OCI-LY3 (cell line): ENCODE data around the gene ZNF827.

ENCODE experiments used
- H2AFZ ChIP-seq: fragments of 200-600, 300-600 bp; shearing (Covaris generic); 2 replicates; pipeline ENCODE4 v1.6.0; 2014; ENCODE audit warnings: antibody characterized with exemption, low read depth, low read length
- H3K27ac ChIP-seq: fragments of 200-600, 300-600 bp; sonication (generic); 2 replicates; pipeline ENCODE4 v1.5.1; 2014; ENCODE audit warnings: mild to moderate bottlenecking, low read length, moderate library complexity, mixed read lengths
- H3K27me3 ChIP-seq: fragments of 200-600, 300-600 bp; sonication (generic); 2 replicates; pipeline ENCODE4 v1.6.1; 2014; ENCODE audit warnings: low read depth, low read length, mixed read lengths
- H3K36me3 ChIP-seq: fragments of 200-600, 300-600 bp; sonication (generic); replicated peaks from 2 replicates; pipeline ENCODE3; 2014; ENCODE audit warnings: low read depth, low read length, mixed read lengths
- H3K4me1 ChIP-seq: fragments of 300-600, 200-600 bp; sonication (generic); 2 replicates; pipeline ENCODE4 v1.6.1; 2014; ENCODE audit warnings: low read length, mixed read lengths
- H3K4me2 ChIP-seq: fragments of 200-600, 300-600 bp; sonication (generic); 2 replicates; pipeline ENCODE4 v1.6.1; 2014; ENCODE audit warnings: low read length, mixed read lengths
- H3K4me3 ChIP-seq: fragments of 300-600, 200-600 bp; sonication (generic); 2 replicates; pipeline ENCODE4 v1.5.1; 2014; ENCODE audit warnings: antibody characterized with exemption, mild to moderate bottlenecking, low read length, moderate library complexity
- H3K79me2 ChIP-seq: fragments of 300-600, 200-600 bp; shearing (Covaris generic); 2 replicates; pipeline ENCODE4 v1.6.1; 2014; ENCODE audit warnings: mild to moderate bottlenecking, low read length, mixed read lengths
- H3K9ac ChIP-seq: fragments of 300-600, 200-600 bp; shearing (Covaris generic); 2 replicates; pipeline ENCODE4 v1.6.0; 2014; ENCODE audit warnings: mild to moderate bottlenecking, low read length, moderate library complexity
- H3K9me3 ChIP-seq: fragments of 200-600, 300-600 bp; shearing (Covaris generic); 2 replicates; pipeline ENCODE4 v1.6.1; 2014; ENCODE audit warnings: low read length, mixed read lengths; ENCODE audit not compliant: insufficient read depth
- H4K20me1 ChIP-seq: fragments of 200-600, 300-600 bp; sonication (generic); 2 replicates; pipeline ENCODE4 v1.6.1; 2016; ENCODE audit warnings: low read length, mixed read lengths; ENCODE audit not compliant: insufficient read depth
- EZH2phosphoT487 ChIP-seq: fragments of 200-600 bp; shearing (Covaris generic); IDR thresholded peaks from 2 replicates; pipeline ENCODE4 v1.6.1; 2018; ENCODE audit warnings: antibody characterized with exemption, mixed run types, low read depth
- TF ChIP-seq, protein P1 (sequence below): fragments of 200-600, 300-600 bp; sonication (generic); IDR thresholded peaks from 2 replicates; pipeline ENCODE4 v1.5.1; 2014; ENCODE audit warnings: antibody characterized with exemption, low read length, low read depth

The ZNF827 gene

DNA sequence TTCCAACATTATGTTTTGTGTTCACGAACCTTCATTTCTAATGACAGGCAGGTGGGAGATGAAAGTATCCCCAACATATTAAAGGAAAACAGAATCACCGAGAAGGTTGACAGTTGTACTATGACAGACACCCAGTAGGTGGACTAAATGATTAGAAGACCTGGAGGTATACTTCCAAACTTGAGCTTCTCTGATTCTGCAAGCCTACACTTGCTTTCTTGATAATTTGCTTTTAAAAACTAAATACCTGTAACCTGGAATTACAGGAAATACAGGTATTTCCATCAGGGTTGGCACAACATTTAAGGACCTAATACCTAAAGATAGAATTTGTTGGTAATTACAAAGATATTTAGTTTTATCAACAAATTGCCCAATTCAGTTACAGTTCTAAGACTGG, 215.3 kb downstream of the ZNF827 start:
- Histone ChIP-seq H3K9me3 (no peaks in the 10 kb centered on the region), H3K27me3 (0 out of 2 replicates have a peak, but pooled peaks cover under 1% of the 10 kb centered on the region), H3K36me3 (no peaks in the 10 kb centered on the region), H3K9ac (no peak overlapping the region), H2AFZ (no peak overlapping the region), H3K4me2 (no peak overlapping the region), H3K4me1 (peaks cover 12% of the 10 kb centered on the region), H3K79me2 (no peaks in the 10 kb centered on the region), H3K4me3 (no peak overlapping the region), H3K27ac (no peak overlapping the region), H4K20me1 (no peaks in the 10 kb centered on the region)
- TF ChIP-seq EZH2phosphoT487: no peak
- TF ChIP-seq, protein P1, sequence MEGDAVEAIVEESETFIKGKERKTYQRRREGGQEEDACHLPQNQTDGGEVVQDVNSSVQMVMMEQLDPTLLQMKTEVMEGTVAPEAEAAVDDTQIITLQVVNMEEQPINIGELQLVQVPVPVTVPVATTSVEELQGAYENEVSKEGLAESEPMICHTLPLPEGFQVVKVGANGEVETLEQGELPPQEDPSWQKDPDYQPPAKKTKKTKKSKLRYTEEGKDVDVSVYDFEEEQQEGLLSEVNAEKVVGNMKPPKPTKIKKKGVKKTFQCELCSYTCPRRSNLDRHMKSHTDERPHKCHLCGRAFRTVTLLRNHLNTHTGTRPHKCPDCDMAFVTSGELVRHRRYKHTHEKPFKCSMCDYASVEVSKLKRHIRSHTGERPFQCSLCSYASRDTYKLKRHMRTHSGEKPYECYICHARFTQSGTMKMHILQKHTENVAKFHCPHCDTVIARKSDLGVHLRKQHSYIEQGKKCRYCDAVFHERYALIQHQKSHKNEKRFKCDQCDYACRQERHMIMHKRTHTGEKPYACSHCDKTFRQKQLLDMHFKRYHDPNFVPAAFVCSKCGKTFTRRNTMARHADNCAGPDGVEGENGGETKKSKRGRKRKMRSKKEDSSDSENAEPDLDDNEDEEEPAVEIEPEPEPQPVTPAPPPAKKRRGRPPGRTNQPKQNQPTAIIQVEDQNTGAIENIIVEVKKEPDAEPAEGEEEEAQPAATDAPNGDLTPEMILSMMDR: peak; percentile 40

DNA sequence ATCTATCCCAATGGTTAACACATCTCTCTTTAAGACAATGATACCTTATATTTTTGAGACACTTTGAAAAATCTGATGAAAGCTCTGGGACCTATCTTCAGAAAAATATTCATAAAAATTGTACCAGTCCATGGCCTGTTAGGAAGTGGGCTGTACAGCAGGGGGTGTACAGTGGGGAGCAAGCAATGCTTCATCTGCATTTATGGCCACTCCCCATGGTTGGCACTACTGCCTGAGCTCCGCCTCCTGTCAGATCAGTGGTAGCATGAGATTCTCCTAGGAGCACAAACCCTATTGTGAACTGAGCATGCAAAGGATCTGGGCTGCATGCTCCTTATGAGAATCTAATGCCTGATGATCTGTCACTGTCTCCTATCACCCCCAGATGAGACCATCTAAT, 216.1 kb downstream of the ZNF827 start:
- H3K4me1 ChIP-seq: peaks cover 12% of the 10 kb centered on the region
- TF ChIP-seq EZH2phosphoT487: no peak
- TF ChIP-seq, protein P1: no peak
- H3K36me3 ChIP-seq: no peaks in the 10 kb centered on the region
- H3K27me3 ChIP-seq: 0 out of 2 replicates have a peak, but pooled peaks cover 5% of the 10 kb centered on the region
- no peaks in the 10 kb centered on the region for H4K20me1 ChIP-seq
- H3K79me2 ChIP-seq: no peaks in the 10 kb centered on the region
- H3K4me2 ChIP-seq: no peak overlapping the region
- H2AFZ ChIP-seq: no peak overlapping the region
- no peak overlapping the region for H3K9ac ChIP-seq
- H3K27ac ChIP-seq: no peak overlapping the region
- no peak overlapping the region for H3K4me3 ChIP-seq
- no peaks in the 10 kb centered on the region for H3K9me3 ChIP-seq

DNA sequence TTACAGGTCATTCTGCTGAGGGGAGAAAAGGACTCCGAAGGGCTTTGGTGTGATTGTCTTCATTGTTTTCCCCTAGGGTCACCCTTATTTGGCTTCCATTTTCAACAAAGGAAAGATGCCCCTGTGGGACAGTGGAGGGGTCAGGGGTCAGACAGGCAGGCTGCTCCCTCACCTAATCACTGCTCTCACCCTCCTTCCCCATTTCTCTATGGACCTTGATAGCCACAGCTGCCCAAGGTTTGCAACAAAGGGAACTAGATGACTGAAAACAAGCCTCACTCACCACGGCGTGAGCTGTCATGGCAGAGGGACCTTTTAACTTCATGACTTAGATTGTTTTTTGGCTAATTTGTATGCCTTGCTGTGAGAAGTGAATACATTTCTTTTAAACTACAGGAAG, 218.0 kb downstream of the ZNF827 start:
- Histone ChIP-seq H3K27ac (no peak overlapping the region), H3K9me3 (no peaks in the 10 kb centered on the region), H3K4me3 (no peak overlapping the region), H3K4me2 (peak overlapping the region; percentile 52), H3K4me1 (peaks cover 12% of the 10 kb centered on the region), H4K20me1 (no peaks in the 10 kb centered on the region), H3K79me2 (no peaks in the 10 kb centered on the region), H3K36me3 (no peaks in the 10 kb centered on the region), H3K27me3 (0 out of 2 replicates have a peak, but pooled peaks cover 5% of the 10 kb centered on the region), H3K9ac (no peak overlapping the region), H2AFZ (no peak overlapping the region)
- TF ChIP-seq EZH2phosphoT487: no peak
- TF ChIP-seq, protein P1: no peak

DNA sequence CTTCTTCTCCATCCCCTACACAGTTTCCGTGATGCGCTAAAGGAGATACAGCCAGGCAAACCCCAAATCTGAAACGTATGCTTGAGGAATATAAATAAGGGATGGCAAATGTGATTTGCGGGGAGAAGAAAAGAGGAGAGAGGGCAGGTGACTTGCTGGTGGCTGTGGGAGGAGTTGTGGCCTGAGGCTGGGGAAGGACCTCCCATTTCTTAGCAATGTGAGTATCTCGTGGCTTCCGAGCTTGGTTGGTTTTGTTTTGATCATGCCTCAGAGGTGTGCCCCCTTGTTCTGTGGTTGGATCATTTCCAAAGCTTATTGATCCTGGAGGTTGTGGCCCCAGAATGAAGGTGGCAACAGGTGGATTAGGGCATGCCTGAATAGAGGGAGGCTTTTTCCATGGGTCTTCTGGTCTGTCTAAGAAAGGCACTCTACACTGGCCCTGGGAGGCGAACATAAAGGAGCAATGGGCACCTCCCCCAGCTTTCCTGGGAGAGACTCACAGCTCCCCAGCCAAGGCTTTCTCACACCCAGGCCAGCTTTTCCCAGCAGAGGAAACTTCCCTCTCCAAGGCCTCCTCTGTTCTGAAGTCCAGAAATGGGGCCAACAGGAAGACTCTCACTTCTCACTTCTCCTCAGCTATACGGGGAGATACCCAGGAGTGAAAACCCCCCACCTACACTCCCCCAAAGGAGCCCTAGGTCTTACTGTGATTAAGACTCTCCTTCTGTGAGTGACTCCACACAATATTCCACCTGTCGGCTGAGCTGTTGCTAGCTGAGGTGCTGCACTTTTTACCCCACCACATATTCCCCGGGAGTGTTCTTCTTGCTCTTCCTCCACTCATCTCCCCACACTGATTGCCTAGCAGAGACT, 218.6 kb downstream of the ZNF827 start:
- no peaks in the 10 kb centered on the region for H4K20me1 ChIP-seq
- peak overlapping the region; percentile 52 for H3K4me2 ChIP-seq
- H3K4me1 ChIP-seq: peaks cover 12% of the 10 kb centered on the region
- H3K36me3 ChIP-seq: no peaks in the 10 kb centered on the region
- TF ChIP-seq EZH2phosphoT487: no peak
- TF ChIP-seq, protein P1: no peak
- 0 out of 2 replicates have a peak overlapping the region, but pooled peaks have one; percentile 24 for H2AFZ ChIP-seq
- H3K79me2 ChIP-seq: no peaks in the 10 kb centered on the region
- 0 out of 2 replicates have a peak, but pooled peaks cover 5% of the 10 kb centered on the region for H3K27me3 ChIP-seq
- no peak overlapping the region for H3K27ac ChIP-seq
- no peak overlapping the region for H3K9ac ChIP-seq
- no peaks in the 10 kb centered on the region for H3K9me3 ChIP-seq
- H3K4me3 ChIP-seq: peak overlapping the region; percentile 15
